Activated CD4-positive, alpha-beta T cell treated with anti-CD3 and anti-CD28 coated beads for 4 hours (primary cell): ENCODE data around the gene PCGF3.
"Not testable (repeated sequence)": the region's sequence is repeated elsewhere in the genome, so short reads cannot be mapped to it uniquely, and the experiment has no call there.

ENCODE experiments used
- DNase-seq, 2 donors: peaks; one replicate each; pipeline ENCODE4 v3.0.0-alpha.2; 2020

PCGF3 gene

DNA sequence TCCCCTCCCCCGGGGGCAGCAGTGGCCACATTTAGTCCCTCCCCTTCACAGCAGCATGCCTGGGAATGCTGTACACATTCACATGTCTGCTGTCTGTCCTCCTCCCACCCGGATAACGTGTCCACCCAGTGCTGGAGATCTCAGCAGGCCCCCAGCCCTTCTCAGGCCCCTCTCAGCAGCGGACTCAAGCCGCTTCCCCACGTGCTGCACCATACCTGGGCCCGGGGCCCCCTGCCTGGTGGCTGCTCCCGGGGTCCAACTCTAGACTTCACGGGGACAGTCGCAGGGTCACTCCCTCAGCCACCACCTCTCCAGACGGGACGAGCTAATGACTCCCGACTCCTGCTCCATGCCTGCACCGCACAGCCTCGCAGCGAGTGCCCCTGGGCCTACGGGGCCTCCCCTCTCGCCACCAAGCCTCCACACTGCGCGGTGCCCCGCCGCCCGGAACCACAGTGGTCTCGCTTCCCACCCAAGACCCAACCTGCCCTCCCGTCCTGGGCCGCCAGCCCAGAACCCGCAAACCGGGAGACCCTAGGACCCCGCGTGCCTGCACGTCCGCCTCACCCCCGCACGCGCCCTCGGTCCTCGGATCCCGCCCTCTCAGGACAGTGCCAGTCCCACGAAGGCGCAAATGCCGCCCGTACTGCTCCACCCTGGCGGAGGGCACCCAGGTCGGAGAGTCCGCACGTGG lies 1.3 kb upstream of the PCGF3 start:
- DNase-seq, result no peak

DNA sequence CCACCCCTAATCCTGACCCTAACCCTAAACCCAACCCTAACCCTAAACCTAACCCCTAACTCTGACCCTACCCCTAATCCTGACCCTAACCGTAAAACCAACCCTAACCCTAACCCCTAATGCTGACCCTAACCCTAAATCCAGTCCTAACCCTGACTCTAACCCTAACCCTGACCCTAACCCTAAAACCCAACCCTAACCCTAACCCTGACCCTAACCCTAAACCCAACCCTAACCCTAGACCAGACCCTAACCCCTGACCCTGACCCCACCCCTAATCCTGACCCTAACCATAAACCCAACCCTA lies 708 bp upstream of the PCGF3 start:
- DNase-seq, result no peak

DNA sequence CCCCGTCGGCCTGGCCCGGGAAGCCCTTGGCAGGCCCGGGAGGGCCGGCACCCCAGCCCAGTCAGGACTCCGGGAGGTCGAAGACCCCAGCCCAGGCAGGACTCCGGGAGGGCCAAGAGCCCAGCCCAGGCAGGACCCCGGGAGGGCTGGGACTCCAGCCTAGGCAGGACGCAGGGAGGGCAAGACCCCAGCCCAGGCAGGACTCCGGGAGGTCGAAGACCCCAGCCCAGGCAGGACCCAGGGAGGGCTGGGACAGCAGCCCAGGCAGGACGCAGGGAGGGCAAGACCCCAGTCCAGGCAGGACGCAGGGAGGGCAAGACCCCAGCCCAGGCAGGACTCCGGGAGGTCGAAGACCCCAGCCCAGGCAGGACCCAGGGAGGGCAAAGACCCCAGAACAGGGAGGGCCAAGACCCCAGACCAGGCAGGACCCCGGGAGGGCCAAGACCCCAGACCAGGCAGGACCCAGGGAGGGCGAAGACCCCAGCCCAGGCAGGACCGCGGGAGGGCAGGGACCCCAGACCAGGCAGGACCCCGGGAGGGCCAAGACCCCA lies 526 bp downstream of the PCGF3 start:
- DNase-seq, result not testable (repeated sequence)

DNA sequence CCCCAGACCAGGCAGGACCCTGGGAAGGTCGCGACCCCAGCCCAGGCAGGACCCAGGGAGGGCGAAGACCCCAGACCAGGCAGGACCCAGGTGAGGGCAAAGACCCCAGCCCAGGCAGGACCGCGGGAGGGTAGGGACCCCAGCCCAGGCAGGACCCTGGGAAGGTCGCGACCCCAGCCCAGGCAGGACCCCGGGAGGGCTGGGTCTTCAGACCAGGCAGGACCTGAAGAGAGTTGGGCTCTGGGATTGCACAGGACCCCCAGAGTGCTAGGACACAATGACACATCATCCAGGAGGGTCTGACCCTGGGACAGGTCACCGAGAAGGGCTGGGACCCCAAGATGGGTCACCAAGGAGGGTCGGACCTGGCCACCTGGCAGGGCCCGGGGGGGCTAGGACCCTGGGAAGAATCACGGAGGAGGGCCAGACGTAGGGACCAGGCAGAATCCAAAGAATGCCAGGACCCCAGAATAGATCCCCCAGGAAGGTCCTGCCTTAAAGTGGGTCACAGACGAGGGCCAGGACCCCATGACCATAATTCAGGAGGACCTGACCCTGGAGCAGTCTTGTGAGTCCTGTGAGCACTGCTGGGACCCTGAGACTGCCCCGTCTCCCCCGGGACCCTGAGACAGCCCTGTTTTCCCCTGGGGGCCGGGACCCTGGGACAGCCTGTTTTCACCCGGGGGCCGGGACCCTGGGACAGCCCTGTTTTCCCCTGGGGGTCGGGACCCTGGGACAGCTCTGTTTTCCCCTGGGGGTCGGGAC lies 1.4 kb downstream of the PCGF3 start:
- no peak for DNase-seq

DNA sequence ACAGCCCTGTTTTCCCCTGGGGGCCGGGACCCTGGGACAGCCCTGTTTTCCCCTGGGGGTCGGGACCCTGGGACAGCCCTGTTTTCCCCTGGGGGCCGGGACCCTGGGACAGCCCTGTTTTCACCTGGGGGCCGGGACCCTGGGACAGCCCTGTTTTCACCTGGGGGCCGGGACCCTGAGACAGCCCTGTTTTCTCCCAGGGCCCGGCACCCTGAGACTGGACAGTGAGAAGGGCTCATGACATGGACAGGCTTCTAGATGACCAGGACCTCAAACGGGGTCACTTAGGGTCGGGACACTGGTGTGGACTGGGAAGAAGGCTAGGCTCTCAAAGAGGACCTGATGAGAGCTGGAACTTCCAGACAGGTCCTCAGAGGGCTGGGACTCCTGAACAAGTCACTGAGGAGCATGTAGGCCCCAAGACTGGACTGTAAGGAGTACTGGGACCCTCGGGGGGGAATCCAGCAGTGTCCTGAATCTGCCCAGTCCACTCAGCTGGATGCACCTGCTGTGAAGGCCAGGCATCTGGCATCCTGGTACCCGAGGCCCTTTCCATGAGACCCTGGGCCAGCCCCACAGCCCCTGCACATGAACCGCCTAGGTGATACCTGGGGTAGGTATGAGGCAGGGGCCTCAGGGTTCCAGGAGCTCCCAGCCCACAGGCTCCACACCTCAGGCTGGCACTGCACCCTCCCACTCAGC lies 2.4 kb downstream of the PCGF3 start:
- no peak for DNase-seq

DNA sequence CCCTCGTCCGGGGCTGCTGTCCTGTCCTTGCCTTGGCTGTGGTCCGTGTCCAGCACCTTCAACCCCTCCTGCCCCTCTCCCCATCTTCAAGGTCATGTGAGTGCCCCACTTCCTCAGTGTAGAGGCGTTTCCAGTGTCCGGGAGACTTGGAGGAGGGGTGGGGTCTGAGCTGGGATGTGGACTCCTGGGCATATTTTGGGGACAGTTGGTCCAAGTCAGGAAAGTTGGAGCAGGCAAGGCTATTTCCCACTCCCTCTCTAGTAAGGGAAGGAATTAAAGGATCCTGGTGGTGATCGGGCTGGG lies 3.0 kb downstream of the PCGF3 start:
- DNase-seq, result no peak

DNA sequence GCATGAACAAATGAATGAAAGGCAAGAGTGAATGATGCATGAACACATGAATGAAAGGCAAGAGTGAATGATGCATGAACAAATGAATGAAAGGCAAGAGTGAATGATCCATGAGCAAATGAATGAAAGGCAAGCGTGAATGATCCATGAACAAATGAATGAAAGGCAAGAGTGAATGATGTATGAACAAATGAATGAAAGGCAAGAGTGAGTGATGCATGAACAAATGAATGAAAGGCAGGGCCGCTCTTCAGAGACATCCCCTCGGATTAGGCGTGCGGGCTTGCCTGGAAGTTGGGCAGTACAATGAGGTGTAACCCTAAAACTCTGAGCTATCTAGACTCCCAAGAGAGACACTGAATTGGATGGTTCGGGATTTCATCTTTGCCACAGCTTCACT lies 3.7 kb downstream of the PCGF3 start:
- DNase-seq, result no peak

DNA sequence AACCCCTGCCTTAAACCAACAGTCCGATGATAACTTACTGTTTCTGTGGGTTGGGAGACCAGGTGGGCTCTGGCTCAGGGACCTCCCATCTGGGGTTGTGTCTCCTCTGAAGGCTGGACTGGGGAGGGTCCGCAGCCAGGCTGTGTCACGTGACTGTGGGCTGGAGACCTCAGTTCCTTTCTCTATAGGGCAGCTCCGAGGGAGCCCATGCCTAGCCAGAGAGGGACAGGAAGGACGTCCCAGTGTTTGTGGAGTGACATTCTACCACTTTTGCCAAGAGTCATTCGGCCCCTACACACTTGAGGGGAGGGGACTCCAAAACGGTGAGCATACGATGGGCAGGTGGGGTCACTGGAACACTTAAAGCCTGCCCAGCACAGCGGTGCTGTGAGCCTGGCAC lies 4.5 kb downstream of the PCGF3 start:
- DNase-seq, result no peak

DNA sequence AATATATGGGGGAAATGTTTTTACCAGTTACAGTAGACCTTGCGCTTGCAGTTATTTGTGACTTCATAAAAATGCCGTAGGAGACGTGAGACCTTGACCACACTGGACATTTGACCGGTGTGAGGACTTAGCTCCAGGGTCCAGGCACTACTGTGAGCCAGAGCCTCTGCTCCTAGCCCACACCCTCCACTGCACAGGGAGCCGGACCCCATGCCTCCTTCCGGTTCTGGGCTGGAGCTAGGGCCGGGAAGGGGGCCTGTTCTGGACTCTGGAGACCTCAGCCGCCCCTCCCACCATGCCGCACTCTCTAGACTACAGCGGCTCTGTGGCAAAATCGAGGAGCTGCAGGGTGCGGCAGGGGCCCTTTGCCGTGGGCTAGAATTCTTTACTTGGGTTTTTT lies 5.3 kb downstream of the PCGF3 start:
- DNase-seq, result no peak

DNA sequence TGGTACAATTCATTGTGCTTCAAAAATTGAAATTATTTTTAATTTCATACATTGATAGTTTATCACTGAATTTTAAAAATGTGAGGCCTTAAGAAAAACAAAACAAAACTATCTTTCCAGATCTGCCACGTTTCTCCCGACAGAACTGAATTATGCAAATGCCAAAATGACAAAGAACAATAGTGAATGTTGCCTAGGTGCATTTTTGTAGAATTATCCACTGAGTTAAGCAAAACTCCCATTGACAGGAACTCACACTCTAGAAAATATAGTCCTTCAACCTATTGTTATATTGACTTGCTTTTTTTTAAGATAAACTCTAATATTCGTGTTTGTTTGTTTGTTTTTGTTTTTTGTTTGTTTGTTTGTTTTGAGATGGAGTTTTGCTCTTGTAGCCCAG lies 6.5 kb downstream of the PCGF3 start:
- no peak for DNase-seq

DNA sequence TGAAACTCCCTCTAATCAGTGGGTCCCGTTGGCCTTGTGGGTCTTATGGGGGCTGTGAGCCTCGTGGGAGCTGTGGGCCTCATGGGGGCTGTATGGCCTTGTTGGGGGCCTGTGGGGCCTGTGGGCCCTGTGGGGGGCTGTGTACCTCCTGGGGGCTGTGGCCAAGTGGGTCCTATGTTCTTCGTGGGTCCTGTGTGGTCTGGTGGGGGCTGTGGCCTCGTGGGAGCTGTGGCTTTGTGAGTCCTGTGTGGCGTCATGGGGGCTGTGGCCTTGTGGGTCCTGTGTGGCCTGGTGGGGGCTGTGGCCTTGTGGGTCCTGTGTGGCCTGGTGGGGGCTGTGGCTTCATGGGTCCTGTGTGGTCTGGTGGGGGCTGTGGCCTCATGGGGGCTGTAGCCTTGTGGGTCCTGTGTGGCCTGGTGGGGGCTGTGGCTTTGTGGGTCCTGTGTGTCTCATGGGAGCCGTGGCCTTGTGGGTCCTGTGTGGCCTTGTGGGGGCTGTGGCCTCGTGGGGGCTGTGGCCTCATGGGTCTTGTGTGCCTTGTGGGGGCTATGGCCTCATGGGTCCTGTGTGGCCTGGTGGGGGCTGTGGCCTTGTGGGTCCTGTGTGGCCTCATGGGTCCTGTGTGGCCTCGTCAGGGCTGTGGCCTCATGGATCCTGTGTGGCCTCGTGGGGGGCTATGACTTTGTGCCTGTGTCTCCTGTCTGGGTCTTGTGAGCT lies 7.4 kb downstream of the PCGF3 start:
- no peak for DNase-seq

DNA sequence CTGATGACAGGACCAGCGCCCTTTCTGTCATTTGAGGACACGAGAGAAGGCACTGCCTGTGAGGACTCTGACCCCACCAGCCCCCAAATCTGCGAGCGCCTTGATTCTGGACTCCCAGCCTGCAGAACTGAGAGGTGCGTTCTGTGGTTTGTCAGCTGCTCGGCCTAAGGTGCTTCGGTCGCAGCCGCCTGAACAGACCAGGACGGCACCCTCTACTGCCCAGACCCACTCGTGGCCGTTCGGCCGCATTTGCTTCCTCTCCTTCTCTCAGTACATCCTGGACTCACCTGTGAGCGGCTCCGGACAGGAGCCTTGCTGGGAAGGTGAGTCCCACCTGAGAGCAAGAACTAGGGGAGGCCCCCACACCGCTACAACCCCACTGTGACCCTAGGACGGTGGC lies 8.5 kb downstream of the PCGF3 start:
- no peak for DNase-seq

DNA sequence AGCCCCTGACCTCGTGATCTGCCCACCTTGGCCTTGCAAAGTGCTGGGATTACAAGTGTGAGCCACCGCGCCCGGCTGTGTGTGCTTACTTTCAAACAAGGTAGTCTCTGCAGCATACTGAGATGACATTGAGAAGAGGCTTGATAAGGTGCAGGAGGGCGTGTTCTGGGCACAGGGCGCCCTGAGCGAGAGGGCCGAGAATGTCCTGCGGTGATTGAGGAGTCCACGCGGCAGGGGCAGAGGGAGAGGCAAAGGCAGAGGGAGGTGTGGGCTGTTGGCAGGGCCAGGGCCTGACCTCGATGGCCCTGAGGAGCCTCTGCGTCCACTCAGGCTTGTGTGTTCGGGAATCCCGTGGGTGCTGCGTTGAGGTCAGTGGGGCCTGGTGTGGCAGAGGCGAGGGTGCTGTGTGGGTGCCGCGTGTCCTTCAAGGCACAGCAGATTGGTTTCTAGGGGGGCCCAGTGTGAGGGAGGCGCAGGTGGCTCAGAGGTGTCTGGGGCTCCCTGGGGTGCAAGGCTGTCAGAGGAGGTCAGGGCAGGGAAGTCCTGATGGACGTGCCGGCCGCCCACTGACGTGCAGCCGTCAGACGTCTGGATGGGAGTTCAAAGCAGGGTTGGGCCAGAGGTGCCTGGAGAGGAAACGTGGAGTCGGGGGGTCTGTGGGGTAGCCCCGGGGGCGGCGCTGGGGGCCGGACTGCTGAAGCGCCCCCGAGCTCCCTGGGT lies 12.1 kb downstream of the PCGF3 start:
- no peak for DNase-seq

DNA sequence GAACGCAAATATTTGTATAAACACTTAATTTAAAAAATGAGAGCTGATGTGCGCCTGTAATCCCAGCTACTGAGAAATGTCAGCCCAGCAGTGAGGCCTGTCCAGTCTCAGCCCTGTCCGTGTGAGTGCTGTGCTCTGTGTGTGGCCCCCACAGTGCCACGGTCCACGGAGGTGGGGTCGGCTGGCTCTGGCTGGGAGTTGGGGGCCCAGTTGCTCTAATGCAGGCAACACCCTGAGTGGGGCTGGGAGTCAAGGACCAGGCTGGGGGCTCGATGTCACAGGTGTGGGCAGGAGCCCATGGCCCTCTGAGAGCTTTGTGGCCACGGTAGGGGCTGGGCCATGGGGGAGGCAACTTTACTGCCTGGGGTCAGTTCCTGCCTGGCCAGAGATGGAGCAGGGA lies 12.8 kb downstream of the PCGF3 start:
- DNase-seq, result no peak

DNA sequence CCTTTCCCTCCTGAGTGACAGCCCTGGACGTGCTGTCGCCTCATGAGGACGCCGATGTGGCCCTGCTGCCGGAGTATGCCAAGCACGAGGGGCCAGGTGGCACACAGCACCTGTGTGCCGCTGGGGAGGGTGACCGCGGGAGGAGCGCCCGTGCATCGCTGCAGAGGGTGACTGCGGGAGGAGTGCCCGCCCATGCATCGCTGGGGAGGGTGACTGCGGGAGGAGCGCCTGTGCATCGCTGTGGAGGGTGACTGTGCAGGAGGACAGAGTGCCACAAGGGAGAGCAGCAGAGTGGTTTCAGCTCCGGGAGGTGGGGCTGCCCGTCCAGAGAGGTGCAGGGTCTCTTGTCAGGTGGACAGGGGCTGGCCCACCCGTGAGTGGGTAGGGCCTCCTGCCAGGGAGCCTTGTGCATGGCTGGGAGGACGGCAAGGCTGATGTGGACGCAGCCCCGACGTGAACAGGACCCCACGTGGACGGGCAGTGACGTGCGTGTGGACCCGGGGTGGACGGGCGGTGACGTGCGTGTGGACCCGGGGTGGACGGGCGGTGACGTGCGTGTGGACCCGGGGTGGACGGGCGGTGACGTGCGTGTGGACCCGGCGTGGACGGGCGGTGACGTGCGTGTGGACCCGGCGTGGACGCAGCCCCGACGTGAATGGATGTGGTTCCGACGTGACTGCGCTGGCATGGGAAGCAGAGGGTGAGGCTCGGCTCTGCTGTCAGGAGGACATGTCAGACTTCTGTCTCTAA lies 14.7 kb downstream of the PCGF3 start:
- no peak for DNase-seq

DNA sequence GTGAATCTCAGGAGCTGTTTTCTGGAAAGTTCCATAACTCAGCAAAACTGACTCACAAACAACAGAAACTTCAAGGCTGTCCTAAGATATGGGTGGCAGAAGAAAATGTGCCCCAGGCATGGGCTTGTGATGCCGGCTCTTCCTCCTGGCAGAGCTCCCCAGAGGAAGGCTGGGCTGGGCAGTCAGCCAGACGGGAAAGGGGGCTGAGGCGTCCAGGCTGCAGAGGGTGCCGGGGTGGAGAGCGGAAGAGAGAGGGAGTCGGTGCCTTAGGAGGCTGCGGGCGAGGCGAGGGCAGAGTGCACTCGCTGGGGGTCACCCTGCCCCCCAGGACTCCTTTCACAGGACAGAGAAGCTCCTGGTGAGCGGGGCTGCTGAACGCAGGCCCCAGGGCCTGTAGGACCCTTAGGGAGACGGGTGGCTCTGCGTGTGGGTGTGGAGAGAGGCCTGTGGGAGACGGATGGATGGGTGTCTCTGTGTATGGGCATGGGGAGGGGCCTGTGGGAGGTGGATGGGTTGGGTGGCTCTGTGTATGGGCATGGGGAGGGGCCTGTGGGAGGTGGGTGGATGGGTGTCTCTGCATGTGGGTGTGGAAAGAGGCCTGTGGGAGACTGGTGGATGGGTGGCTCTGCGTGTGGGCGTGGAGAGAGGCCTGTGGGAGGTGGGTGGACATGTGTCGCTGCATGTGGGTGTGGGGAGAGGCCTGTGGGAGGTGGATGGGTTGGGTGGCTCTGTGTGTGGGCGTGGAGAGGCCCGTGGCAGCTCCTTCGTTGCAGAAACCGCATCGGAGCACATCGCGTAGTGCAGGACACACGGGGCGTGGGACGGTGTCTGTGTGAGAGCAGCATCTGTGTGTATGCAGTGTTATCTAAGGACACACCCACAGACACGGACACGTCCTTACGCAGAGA lies 15.9 kb downstream of the PCGF3 start:
- no peak for DNase-seq

DNA sequence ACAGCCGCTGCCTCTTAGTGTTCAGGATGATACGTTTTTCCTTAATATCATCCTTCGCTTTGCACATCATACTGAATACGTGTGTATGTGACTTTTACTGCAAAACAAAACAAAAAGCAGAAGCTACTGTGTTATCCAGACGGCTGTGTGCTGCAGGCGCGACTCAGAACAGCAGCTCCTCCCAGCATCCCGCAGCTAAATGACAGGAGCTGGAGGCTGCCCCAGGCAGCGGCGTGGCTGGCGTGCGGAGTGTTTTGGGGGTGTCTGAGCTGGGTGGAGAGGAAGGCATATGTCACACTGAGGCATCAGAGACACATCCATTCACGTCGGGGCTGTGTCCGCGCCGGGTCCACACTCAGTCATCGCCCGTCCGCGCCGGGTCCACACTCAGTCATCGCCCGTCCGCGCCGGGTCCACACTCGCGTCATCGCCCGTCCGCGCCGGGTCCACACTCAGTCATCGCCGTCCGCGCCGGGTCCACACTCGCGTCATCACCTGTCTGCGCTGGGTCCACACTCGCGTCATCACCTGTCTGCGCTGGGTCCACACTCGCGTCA lies 16.6 kb downstream of the PCGF3 start:
- no peak for DNase-seq

DNA sequence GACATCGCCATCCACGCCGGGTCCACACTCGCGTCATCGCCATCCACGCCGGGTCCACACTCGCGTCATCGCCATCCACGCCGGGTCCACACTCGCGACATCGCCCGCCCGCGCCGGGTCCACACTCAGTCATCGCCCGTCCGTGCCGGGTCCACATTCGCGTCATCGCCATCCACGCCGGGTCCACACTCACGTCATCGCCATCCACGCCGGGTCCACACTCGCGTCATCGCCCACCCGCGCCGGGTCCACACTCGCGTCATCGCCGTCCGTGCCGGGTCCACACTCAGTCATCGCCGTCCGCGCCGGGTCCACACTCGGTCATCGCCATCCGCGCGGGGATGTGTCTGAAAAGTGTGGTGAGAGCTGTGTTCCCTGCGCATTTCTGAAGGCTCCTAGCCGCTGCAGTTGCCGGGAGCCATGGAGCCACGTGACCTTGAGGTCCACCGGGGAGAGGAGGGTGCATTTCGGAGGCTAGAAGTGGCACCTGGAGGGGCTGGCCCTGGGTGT lies 17.3 kb downstream of the PCGF3 start:
- no peak for DNase-seq

DNA sequence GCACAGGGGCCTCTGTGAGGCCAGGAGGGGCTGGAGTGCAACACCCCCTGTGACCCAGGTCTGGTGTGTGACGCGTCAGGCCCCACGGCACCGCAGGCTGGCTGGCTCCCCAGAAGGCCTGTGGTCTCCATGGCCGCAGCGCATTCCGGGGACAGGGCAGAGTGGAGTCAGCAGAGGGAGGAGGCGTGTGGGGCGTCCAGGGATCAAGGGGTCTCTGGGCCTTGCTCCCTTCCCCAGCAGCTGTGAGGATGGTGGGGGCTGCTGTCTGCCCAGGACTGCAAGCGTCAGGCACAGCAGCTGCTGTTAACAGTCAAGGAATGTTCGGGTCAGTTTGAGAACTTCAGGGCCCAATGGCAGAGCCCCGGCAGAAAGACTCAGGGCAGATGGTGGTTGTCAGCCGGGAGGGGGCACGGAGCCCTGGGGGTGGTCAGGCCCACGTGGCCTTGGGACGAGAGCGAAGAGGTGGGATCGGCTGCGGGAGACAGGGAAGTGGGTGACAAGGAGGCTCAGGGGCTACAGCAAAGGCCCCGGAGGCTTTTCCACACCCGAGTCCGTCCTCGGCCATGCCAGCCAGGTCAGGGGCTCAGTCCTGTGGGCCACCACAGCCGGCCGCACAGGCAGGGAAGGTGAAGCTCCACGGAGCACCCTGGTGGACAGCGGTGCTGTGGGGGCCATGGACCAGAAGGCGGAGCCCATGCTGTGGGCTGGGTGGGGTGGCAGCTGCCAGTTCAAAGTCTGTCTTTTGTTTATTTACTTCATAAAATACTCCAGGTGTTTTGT lies 18.3 kb downstream of the PCGF3 start:
- DNase-seq, result no peak
